Endothelial cell of umbilical vein (primary cell): ENCODE measurements around the gene TOX2. TPM values are rescaled to one million over a fixed set of nuclear protein-coding genes. Genes with fewer than 3 reads are reported as not detected.

Experiments used
- BruUV-seq: library from RNA; stranded (reverse); fragments of 400-500 nt; replicated peaks from 2 replicates; lab custom pipeline; 2021; lab: Mats Ljungman, UMichigan
- CTCF ChIA-PET: fragments of 300-600, 350-600 bp; sonication (Branson Sonifier 250); formaldehyde crosslinking; loops from one replicate; lab custom pipeline; 2021; ENCODE audit warnings: antibody characterized with exemption, inconsistent platforms; lab: Charles Lee
- POLR2A ChIA-PET: fragments of 300-600, 350-600 bp; sonication (Branson Sonifier 250); formaldehyde crosslinking; loops from one replicate; lab custom pipeline; 2021; ENCODE audit warnings: antibody characterized with exemption, inconsistent platforms; lab: Charles Lee
- DNase-seq: peaks from one replicate; pipeline ENCODE4 v3.0.0-alpha.2; 2011; ENCODE audit warnings: low read depth, low spot score
- FAIRE-seq: peaks from 2 replicates; lab custom pipeline; 2011; peaks lifted over from hg19 to GRCh38; lab: Jason Lieb, UNC
- H2AFZ ChIP-seq: 2 replicates; pipeline ENCODE4 v1.6.0; 2012; ENCODE audit warnings: low read depth, low read length, control low read depth, inconsistent platforms
- H3K27ac ChIP-seq: 2 replicates; pipeline ENCODE4 v1.5.1; 2011; ENCODE audit warnings: low read depth, mild to moderate bottlenecking, control low read depth, low read length, moderate library complexity; ENCODE audit not compliant: insufficient read depth
- H3K27me3 ChIP-seq, 2 experiments: 2 replicates each; pipeline versions ENCODE4 v1.6.0 to v1.6.1; 2011; ENCODE audit warnings: low read length in 2 of 2, mixed read lengths in 1 of 2; ENCODE audit not compliant: control insufficient read depth in 2 of 2, insufficient read depth in 2 of 2
- H3K36me3 ChIP-seq, 2 experiments: 2 replicates in 1 of 2; 3 replicates in 1 of 2; pipeline ENCODE4 v1.5.1; 2011; ENCODE audit warnings: low read length in 2 of 2, mild to moderate bottlenecking in 1 of 2, moderate library complexity in 1 of 2; ENCODE audit not compliant: control insufficient read depth in 2 of 2, insufficient read depth in 2 of 2; ENCODE audit errors: extremely low read depth in 1 of 2
- H3K4me1 ChIP-seq: 3 replicates; pipeline ENCODE4 v1.5.1; 2011; ENCODE audit warnings: mild to moderate bottlenecking, low read length; ENCODE audit not compliant: control insufficient read depth, insufficient read depth; ENCODE audit errors: extremely low read depth
- H3K4me2 ChIP-seq: 2 replicates; pipeline ENCODE4 v1.6.1; 2011; ENCODE audit warnings: low read length, control low read depth, mixed read lengths; ENCODE audit not compliant: insufficient read depth
- H3K4me3 ChIP-seq, 3 experiments: fragments of 200-600 bp in 1 of 3; sonication (generic), shearing (Covaris generic) in 1 of 3; replicated peaks in 1 of 3; 2 replicates each; pipeline ENCODE4 v1.5.1; 2011 to 2016; ENCODE audit warnings: control low read depth in 3 of 3, low read length in 3 of 3, mild to moderate bottlenecking in 2 of 3, inconsistent platforms in 1 of 3, low read depth in 1 of 3, moderate library complexity in 1 of 3; ENCODE audit not compliant: insufficient read depth in 1 of 3
- H3K79me2 ChIP-seq: 2 replicates; pipeline ENCODE4 v1.6.0; 2012; ENCODE audit warnings: low read length, inconsistent platforms; ENCODE audit not compliant: control insufficient read depth, insufficient read depth
- H3K9ac ChIP-seq: replicated peaks from 2 replicates; pipeline ENCODE3; 2011; ENCODE audit warnings: low read length, control low read depth; ENCODE audit not compliant: insufficient read depth; ENCODE audit errors: extremely low read depth
- H3K9me1 ChIP-seq: replicated peaks from 3 replicates; pipeline ENCODE4 v1.6.0; 2011; ENCODE audit warnings: mild to moderate bottlenecking, low read length; ENCODE audit not compliant: control insufficient read depth, insufficient read depth; ENCODE audit errors: extremely low read depth
- H3K9me3 ChIP-seq: replicated peaks from 2 replicates; pipeline ENCODE4 v1.5.1; 2012; ENCODE audit warnings: low read length, inconsistent platforms; ENCODE audit not compliant: control insufficient read depth, insufficient read depth
- H4K20me1 ChIP-seq: replicated peaks from 2 replicates; pipeline ENCODE3; 2011; ENCODE audit warnings: mild to moderate bottlenecking, low read length; ENCODE audit not compliant: control insufficient read depth, insufficient read depth; ENCODE audit errors: extremely low read depth
- EZH2 ChIP-seq: IDR thresholded peaks from 2 replicates; pipeline ENCODE4 v1.6.1; 2012; ENCODE audit warnings: borderline replicate concordance, low read depth, mild to moderate bottlenecking, moderate library complexity, low read length, inconsistent platforms; ENCODE audit not compliant: severe bottlenecking
- FOS ChIP-seq: IDR thresholded peaks from 2 replicates; pipeline ENCODE4 v1.6.1; 2011; ENCODE audit warnings: mild to moderate bottlenecking, low read length, moderate library complexity, borderline replicate concordance; ENCODE audit not compliant: insufficient read depth
- GATA2 ChIP-seq: IDR thresholded peaks from 2 replicates; pipeline ENCODE4 v1.7.0; 2011; ENCODE audit warnings: low read depth, mild to moderate bottlenecking, moderate library complexity, mixed read lengths, low read length; ENCODE audit not compliant: insufficient read length, insufficient read depth
- JUN ChIP-seq: IDR thresholded peaks from 2 replicates; pipeline ENCODE4 v1.6.1; 2011; ENCODE audit warnings: borderline replicate concordance, low read depth; ENCODE audit not compliant: insufficient read length, insufficient read depth
- MYC ChIP-seq: IDR thresholded peaks from one replicate; pipeline ENCODE4 v1.6.1; 2011; ENCODE audit warnings: mild to moderate bottlenecking, low read depth, low read length
- POLR2A ChIP-seq: IDR thresholded peaks from 2 replicates; pipeline ENCODE4 v1.6.1; 2012; ENCODE audit warnings: low read depth, mild to moderate bottlenecking, control low read depth, low read length
- POLR2AphosphoS5 ChIP-seq: IDR thresholded peaks from 2 replicates; pipeline ENCODE4 v1.6.1; 2012; ENCODE audit warnings: low read depth, mild to moderate bottlenecking, control low read depth, low read length, moderate library complexity; ENCODE audit not compliant: insufficient read depth
- dilution Hi-C: fragments of 300-500 bp; cut with MboI; formaldehyde crosslinking; loops from one replicate; pipeline ENCODE4 v1.15.0; 2019; ENCODE audit warnings: low sequenced_read_pairs; ENCODE audit not compliant: extremely low pct_ligation_motif_present
- intact Hi-C: fragments of 100-400 bp; cut with micrococcal nuclease; formaldehyde crosslinking; loops from one replicate; pipeline ENCODE4 v1.10.0; 2022
- polyA plus RNA-seq, 4 experiments: library from polyadenylated mRNA; depleted of rRNA in 3 of 4; stranded (reverse) in 3 of 4; unstranded in 1 of 4; fragments of >200 nt; gene quantifications; 2 replicates each; pipeline versions ENCODE4 v1.2.1 to v1.2.3, GENCODE V29; 2011 to 2012; ENCODE audit warnings: missing spikeins in 1 of 4
- total RNA-seq: library from RNA; stranded (reverse); gene quantifications from 2 replicates; pipeline ENCODE4 v1.2.3, GENCODE V29; 2021
- TF ChIP-seq, protein P1 (sequence below): IDR thresholded peaks from 2 replicates; pipeline ENCODE4 v1.6.1; 2011; ENCODE audit not compliant: insufficient read depth, insufficient read length
- TF ChIP-seq, protein P2 (sequence below), 2 donors: IDR thresholded peaks; 1 replicate in 1 of 2; 2 replicates in 1 of 2; pipeline ENCODE4 v1.5.1; 2011; ENCODE audit warnings: low read length in 2 of 2, mild to moderate bottlenecking in 2 of 2, moderate library complexity in 2 of 2, control low read depth in 1 of 2, inconsistent platforms in 1 of 2, low read depth in 1 of 2; ENCODE audit not compliant: insufficient read depth in 1 of 2; ENCODE audit errors: extremely low read depth in 1 of 2

The TOX2 gene
- total and polyA plus RNA-seq, 2 donors (not counting 3 experiments of a cell fraction or from before 2014, with no cell fraction given) = 7.0 to 18.6 TPM

GRCh38 chr20:43923917-43924316 lies 9.3 kb downstream of the TOX2 start:
- H3K9me1 ChIP-seq = no peaks in the 10 kb centered on the region
- no peak for FAIRE-seq
- H3K79me2 ChIP-seq = no peaks in the 10 kb centered on the region
- no peaks in the 10 kb centered on the region for H4K20me1 ChIP-seq
- TF ChIP-seq EZH2 (no peak), JUN (no peak), MYC (no peak)
- TF ChIP-seq, protein P1, sequence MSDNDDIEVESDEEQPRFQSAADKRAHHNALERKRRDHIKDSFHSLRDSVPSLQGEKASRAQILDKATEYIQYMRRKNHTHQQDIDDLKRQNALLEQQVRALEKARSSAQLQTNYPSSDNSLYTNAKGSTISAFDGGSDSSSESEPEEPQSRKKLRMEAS = no peak
- no peak for DNase-seq
- CTCF ChIA-PET = no interaction called here
- no peaks in the 10 kb centered on the region for H3K36me3 ChIP-seq
- no peak overlapping the region for H3K9ac ChIP-seq
- dilution Hi-C loops (loop anchor here (25.0 kb wide), 1 partner anchor 162 kb away; no protein-coding TSS in a partner anchor), intact Hi-C loops (no loop called here)
- H3K9me3 ChIP-seq = no peaks in the 10 kb centered on the region
- H3K27me3 ChIP-seq = peaks cover 4 to 9% of the 10 kb centered on the region in 2 experiments
- H3K4me3 ChIP-seq = no peak overlapping the region
- no peaks in the 10 kb centered on the region for H3K4me1 ChIP-seq
- H2AFZ ChIP-seq = no peak overlapping the region
- BruUV-seq = no TSS peak
- POLR2A ChIA-PET = no interaction called here
- H3K27ac ChIP-seq = no peak overlapping the region
- no peak overlapping the region for H3K4me2 ChIP-seq

DNA sequence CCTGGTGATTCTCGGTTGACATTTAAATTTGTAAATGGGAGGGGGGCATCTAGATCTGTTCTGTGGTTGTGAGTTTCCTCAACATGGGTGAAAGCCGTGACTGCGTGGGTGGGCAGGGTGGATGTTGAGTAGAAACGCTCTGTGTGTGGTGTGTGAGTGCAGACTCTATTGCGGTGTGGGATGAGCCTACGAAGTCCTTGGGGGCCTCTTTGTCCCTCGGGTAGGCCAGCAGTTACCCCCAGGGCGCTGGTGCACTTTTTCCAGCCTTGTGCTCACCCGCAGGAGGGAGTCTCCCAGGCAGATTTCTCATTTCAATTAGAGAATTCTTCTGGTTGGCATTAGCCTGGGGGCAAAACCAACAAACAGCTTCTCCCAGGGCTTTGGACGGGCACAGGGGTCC lies 10.6 kb downstream of the TOX2 start:
- no peak overlapping the region for H3K4me2 ChIP-seq
- H3K9me3 ChIP-seq = no peaks in the 10 kb centered on the region
- dilution Hi-C loops (no loop called here), intact Hi-C loops (no loop called here)
- H3K9me1 ChIP-seq = no peaks in the 10 kb centered on the region
- BruUV-seq = no TSS peak
- H3K4me3 ChIP-seq = no peak overlapping the region
- H3K4me1 ChIP-seq = no peaks in the 10 kb centered on the region
- peaks cover 4 to 9% of the 10 kb centered on the region in 2 experiments for H3K27me3 ChIP-seq
- DNase-seq = no peak
- CTCF ChIA-PET = interaction anchor here (0.9 to 1.9 kb wide), 8 partner anchors 14 to 175 kb away, joined by 3 to 13 read pairs (median 4); no protein-coding TSS in a partner anchor
- no peaks in the 10 kb centered on the region for H3K79me2 ChIP-seq
- H3K36me3 ChIP-seq = no peaks in the 10 kb centered on the region
- H2AFZ ChIP-seq = no peak overlapping the region
- TF ChIP-seq MYC (no peak), FOS (no peak), EZH2 (no peak), POLR2A (no peak), JUN (no peak), POLR2AphosphoS5 (no peak), GATA2 (no peak)
- TF ChIP-seq, protein P1 = no peak
- TF ChIP-seq, protein P2, sequence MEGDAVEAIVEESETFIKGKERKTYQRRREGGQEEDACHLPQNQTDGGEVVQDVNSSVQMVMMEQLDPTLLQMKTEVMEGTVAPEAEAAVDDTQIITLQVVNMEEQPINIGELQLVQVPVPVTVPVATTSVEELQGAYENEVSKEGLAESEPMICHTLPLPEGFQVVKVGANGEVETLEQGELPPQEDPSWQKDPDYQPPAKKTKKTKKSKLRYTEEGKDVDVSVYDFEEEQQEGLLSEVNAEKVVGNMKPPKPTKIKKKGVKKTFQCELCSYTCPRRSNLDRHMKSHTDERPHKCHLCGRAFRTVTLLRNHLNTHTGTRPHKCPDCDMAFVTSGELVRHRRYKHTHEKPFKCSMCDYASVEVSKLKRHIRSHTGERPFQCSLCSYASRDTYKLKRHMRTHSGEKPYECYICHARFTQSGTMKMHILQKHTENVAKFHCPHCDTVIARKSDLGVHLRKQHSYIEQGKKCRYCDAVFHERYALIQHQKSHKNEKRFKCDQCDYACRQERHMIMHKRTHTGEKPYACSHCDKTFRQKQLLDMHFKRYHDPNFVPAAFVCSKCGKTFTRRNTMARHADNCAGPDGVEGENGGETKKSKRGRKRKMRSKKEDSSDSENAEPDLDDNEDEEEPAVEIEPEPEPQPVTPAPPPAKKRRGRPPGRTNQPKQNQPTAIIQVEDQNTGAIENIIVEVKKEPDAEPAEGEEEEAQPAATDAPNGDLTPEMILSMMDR (IDR thresholded peaks at IDR 0.05; ENCODE audit: extremely low read depth in 1 of 2, insufficient read depth in 1 of 2, low read depth in 1 of 2, low read length in 2 of 2) = no peak
- no peak overlapping the region for H3K9ac ChIP-seq
- H3K27ac ChIP-seq = no peak overlapping the region
- POLR2A ChIA-PET = no interaction called here
- no peak for FAIRE-seq
- no peaks in the 10 kb centered on the region for H4K20me1 ChIP-seq
